Measurements from ENCODE around the gene MTNR1A.
"Not testable (repeated sequence)": the region's sequence is repeated elsewhere in the genome, so short reads cannot be mapped to it uniquely, and the experiment has no call there.

MTNR1A gene

DNA sequence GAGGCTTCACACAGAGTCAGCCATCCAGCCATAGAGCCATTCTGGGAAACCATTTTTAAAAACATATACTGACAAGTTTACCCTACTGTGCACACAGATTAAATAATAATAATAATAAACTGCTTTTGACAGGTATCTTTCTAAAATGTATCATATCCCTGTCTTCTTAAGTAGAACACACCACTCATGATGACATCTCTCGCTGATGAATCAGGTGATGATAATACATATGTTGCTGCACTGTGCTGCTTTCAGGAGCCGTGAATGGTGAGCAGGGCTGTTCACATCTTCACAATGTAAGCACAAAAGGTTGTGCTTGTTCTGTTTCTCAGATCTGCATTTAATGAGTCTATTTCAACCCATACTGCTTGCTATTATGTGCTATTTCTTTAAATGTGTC is 3.5 kb downstream of the MTNR1A start:
- ATAC-seq (replicated peaks) (no peak), DNase-seq (no peak)
- H3K36me3 Mint-ChIP-seq (ENCODE audit: insufficient read depth): no peaks in the 10 kb centered on the region
- H3K4me1 Mint-ChIP-seq (ENCODE audit: low read depth in 2 of 2): no peaks in the 10 kb centered on the region
- peaks cover 4 to 8% of the 10 kb centered on the region in 2 donors for H3K9me3 Mint-ChIP-seq
- no peak overlapping the region for H3K4me3 Mint-ChIP-seq
- H3K27me3 Mint-ChIP-seq: peaks cover 0 to 15% of the 10 kb centered on the region in 2 donors
- H3K27ac Mint-ChIP-seq: no peak overlapping the region

DNA sequence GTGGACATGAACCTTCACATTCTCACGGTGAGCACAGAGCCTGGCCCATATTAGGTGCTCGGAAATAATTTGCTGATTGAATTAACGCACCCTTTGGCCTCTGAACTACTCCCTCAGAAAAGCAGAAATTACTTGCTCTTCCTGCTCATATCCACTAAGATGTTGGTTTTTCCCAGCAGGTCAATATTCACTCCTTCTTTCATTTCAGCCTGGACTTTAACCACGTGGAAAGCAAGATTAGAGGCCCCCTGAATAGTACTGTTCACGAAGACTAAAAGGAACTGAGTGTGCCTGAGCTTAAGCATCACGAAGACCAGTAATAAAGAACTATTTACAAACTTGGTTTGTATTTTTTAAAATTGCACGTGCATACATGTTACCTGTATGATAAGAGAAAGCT is 9.9 kb downstream of the MTNR1A start:
- no peak for ATAC-seq (replicated peaks)

DNA sequence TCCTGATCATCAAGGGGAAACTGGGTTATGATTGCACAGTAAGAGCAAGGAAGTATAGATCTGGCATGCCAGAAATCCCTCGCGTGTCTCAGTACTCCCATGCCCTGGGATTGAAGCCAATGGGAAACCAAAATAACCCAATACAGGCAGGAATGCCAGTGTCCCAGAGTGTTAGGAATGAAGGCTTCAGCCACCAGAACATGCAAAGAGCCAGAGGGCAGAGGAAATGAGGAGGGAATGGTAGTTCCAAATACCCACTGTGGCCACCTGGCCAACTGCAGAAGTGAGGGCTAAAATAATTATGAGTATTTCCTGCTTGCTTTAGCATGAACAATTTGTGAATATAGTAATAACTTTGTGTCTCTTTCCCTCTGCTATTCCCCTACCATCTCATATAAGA is 12.2 kb downstream of the MTNR1A start:
- H3K9me3 Mint-ChIP-seq: peaks cover 11 to 16% of the 10 kb centered on the region in 2 donors

More for the DNA sequence above, 9.9 kb downstream of the MTNR1A start:
- DNase-seq: no peak
- Mint-ChIP-seq H3K4me3 (no peak overlapping the region), H3K36me3 (ENCODE audit: insufficient read depth) (no peaks in the 10 kb centered on the region), H3K9me3 (peaks cover 10 to 16% of the 10 kb centered on the region in 2 donors), H3K4me1 (ENCODE audit: low read depth in 2 of 2) (no peaks in the 10 kb centered on the region), H3K27me3 (no peaks in the 10 kb centered on the region), H3K27ac (no peak overlapping the region)

DNA sequence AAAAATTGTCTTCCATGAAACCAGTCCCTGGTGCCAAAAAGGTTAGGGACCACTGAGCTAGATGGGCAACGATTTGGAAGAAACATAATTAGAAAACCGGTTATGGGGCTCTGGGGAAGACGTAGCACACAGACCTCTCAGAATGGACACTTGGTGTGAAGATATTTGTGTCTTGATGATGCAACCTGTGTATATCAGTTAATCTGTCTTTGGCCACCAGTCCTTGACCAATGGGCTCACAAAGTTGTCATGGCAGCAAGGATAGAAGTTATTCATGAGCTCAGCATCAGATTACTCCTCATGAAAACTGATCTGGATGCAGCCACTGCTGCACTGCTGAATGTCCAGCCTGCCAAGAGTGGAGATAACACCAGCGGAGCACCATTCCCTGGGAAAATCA is 13.6 kb downstream of the MTNR1A start:
- no peaks in the 10 kb centered on the region for H3K4me1 Mint-ChIP-seq (ENCODE audit: low read depth in 2 of 2)
- H3K9me3 Mint-ChIP-seq: peaks cover 8 to 9% of the 10 kb centered on the region in 2 donors
- ATAC-seq (replicated peaks) (no peak), DNase-seq (no peak)
- H3K4me3 Mint-ChIP-seq: no peak overlapping the region
- H3K27me3 Mint-ChIP-seq: no peaks in the 10 kb centered on the region
- H3K36me3 Mint-ChIP-seq (ENCODE audit: insufficient read depth): no peaks in the 10 kb centered on the region
- H3K27ac Mint-ChIP-seq: no peak overlapping the region

More for the DNA sequence above, 12.2 kb downstream of the MTNR1A start:
- Mint-ChIP-seq H3K4me1 (ENCODE audit: low read depth in 2 of 2) (no peaks in the 10 kb centered on the region), H3K36me3 (ENCODE audit: insufficient read depth) (no peaks in the 10 kb centered on the region), H3K27me3 (no peaks in the 10 kb centered on the region), H3K27ac (no peak overlapping the region), H3K4me3 (no peak overlapping the region)
- DNase-seq (no peak), ATAC-seq (replicated peaks) (no peak)

DNA sequence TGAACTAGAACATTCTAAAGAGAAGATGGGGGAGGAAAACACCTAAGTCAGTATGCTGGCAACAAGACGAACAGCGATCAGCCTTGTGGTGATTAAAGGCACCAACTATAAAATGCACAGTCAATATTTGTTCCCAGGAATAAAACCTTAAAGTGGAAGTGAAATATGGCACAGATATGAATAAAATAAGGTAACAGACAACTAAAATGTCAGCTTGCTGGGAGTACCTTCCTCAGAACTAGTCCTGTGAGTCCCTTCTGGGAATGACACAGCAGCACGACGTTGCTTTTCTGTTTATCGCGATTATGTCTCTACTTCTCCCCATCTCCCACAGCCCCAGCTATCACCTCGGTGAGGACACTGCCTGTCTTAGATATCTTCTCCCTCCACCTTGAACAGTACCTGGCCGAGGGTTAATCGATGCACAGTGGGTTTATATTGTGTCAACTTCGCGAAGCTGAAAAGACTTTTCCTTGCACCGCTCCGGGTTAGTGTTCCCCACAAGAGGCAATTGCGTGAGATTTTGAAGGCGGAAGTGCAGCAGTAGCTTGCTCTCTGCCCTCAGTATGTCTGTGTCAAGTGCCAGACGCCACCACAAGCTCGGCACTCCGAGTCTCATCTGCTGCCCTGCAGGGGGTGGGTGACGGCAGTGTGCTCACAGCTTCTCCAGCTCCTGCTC is 17.4 kb downstream of the MTNR1A start:
- no peak overlapping the region for H3K27ac Mint-ChIP-seq
- H3K9me3 Mint-ChIP-seq: peaks cover 0 to 6% of the 10 kb centered on the region in 2 donors
- no peak for DNase-seq
- H3K4me1 Mint-ChIP-seq (ENCODE audit: low read depth in 2 of 2): no peaks in the 10 kb centered on the region
- no peak overlapping the region for H3K4me3 Mint-ChIP-seq
- ATAC-seq (replicated peaks): no peak
- H3K27me3 Mint-ChIP-seq: no peaks in the 10 kb centered on the region
- H3K36me3 Mint-ChIP-seq (ENCODE audit: insufficient read depth): no peaks in the 10 kb centered on the region

DNA sequence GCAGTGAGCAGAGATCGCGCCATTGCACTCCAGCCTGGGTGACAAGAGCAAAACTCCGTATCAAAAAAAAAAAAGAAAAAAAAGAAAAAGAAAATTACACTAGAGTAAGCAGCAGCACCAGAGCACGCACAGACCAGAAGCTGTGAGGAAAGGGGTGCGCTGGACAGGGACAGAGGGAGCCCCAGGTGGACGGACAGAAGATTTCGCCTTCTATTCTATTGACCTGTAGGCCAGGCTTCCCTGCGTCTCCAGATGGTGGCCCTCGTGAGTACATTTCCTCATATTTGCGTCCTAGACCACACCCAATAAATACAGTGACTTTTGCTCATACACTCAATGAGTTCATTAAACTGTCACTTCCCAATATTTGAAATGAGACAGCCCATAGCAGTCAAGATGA is 19.1 kb downstream of the MTNR1A start:
- H3K9me3 Mint-ChIP-seq: peaks cover 0 to 6% of the 10 kb centered on the region in 2 donors
- no peak for DNase-seq
- no peak for ATAC-seq (replicated peaks)
- no peaks in the 10 kb centered on the region for H3K27me3 Mint-ChIP-seq
- no peaks in the 10 kb centered on the region for H3K36me3 Mint-ChIP-seq (ENCODE audit: insufficient read depth)
- no peaks in the 10 kb centered on the region for H3K4me1 Mint-ChIP-seq (ENCODE audit: low read depth in 2 of 2)
- no peak overlapping the region for H3K27ac Mint-ChIP-seq
- H3K4me3 Mint-ChIP-seq: no peak overlapping the region

DNA sequence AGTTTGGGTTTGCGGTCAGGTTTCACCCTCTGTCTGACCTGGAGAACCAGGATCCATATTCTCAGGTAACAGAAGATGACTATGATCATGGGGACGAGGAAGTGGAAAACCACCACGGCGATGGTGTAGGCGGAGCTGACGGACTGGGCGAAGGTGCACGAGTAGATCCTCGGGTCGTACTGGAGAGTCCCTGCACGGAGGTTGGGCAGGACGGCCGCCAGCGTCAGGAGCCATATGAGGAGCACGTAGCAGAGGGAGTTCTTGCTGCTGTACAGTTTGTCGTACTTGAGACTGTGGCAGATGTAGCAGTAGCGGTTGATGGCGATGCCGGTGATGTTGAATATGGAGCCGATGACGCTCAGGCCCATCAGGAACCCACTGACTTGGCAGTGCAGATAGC is 21.3 kb downstream of the MTNR1A start:
- Mint-ChIP-seq H3K36me3 (ENCODE audit: insufficient read depth) (no peaks in the 10 kb centered on the region), H3K9me3 (peaks cover 0 to 6% of the 10 kb centered on the region in 2 donors), H3K4me1 (ENCODE audit: low read depth in 2 of 2) (no peaks in the 10 kb centered on the region), H3K27ac (no peak overlapping the region), H3K4me3 (no peak overlapping the region), H3K27me3 (no peaks in the 10 kb centered on the region)
- ATAC-seq (replicated peaks) (no peak), DNase-seq (no peak)

GRCh38 chr4:186523927-186524326 is 31.4 kb downstream of the MTNR1A start:
- H3K9me3 Mint-ChIP-seq: peaks cover 9 to 17% of the 10 kb centered on the region in 2 donors
- not testable (repeated sequence) for H3K36me3 Mint-ChIP-seq (ENCODE audit: insufficient read depth); H3K4me1 Mint-ChIP-seq (ENCODE audit: low read depth in 2 of 2); ATAC-seq (replicated peaks); H3K27ac Mint-ChIP-seq; H3K4me3 Mint-ChIP-seq; DNase-seq; H3K27me3 Mint-ChIP-seq

GRCh38 chr4:186516287-186516686 is 39.1 kb downstream of the MTNR1A start:
- Mint-ChIP-seq H3K4me1 (ENCODE audit: low read depth in 2 of 2) (no peaks in the 10 kb centered on the region), H3K9me3 (peaks cover 5 to 11% of the 10 kb centered on the region in 2 donors), H3K27me3 (no peaks in the 10 kb centered on the region), H3K36me3 (ENCODE audit: insufficient read depth) (no peaks in the 10 kb centered on the region), H3K4me3 (no peak overlapping the region), H3K27ac (no peak overlapping the region)
- DNase-seq: no peak
- ATAC-seq (replicated peaks): no peak

DNA sequence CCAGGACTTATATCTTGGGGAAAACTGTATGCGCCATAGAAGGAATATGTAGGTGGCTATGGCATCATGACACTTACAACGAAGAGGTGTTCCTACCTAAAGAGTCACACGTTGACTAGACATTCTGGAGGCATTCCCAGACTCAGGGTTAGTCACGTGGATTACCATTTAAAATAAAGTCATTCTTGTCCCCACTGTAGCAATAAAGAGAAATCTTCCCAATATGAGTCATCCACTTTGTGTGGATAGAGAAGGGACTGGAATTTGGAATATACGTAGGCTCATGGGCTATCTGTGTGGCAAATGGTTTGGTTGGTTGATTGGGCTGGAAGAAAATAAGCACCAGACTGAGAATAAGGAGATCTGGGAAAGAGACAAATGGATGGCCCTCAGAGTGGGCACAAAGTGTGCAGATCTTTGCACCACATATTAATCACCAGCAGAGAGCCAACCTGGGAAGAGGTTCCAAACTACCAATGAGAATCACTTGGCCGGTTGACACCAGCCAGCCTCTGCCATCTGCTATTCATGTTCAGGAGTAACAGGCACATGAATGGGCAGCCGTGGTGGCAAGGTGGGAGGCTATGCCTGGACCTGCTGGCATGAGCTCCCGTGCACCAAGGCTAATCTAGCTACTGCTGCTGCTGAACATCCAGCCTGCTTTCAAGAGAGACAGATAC is 41.0 kb downstream of the MTNR1A start:
- Mint-ChIP-seq H3K36me3 (ENCODE audit: insufficient read depth) (no peaks in the 10 kb centered on the region), H3K9me3 (peaks cover 0 to 4% of the 10 kb centered on the region in 2 donors), H3K4me3 (no peak overlapping the region), H3K4me1 (ENCODE audit: low read depth in 2 of 2) (no peaks in the 10 kb centered on the region), H3K27me3 (no peaks in the 10 kb centered on the region), H3K27ac (no peak overlapping the region)
- ATAC-seq (replicated peaks): no peak
- no peak for DNase-seq

- not testable (repeated sequence) for H3K36me3 Mint-ChIP-seq (ENCODE audit: insufficient read depth); H3K27ac Mint-ChIP-seq; H3K4me1 Mint-ChIP-seq (ENCODE audit: low read depth in 2 of 2); H3K4me3 Mint-ChIP-seq; H3K27me3 Mint-ChIP-seq; DNase-seq; ATAC-seq (replicated peaks)
- peaks cover 8 to 11% of the 10 kb centered on the region in 2 donors for H3K9me3 Mint-ChIP-seq
Measured at GRCh38 chr4:186504771-186505170, 50.6 kb downstream of the MTNR1A start.

DNA sequence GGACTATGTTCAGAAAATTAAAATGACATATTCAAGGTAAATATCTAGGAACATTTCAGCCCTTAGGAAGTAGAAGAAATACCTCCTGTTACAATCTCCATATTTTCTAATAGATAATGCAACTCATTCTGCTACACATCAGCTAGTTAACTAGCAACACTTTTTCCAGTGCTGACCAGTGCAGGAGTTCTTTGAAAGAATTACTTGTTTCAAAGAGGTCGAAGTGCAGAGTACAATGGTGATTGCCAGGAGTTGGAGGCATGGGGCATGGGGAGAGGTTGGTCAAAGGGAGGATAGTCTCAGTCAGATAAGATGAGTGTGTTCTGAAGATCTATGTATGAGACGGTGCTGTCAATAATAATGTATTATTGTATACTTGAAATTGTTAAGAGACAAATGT is 53.1 kb downstream of the MTNR1A start:
- Mint-ChIP-seq H3K27me3 (no peaks in the 10 kb centered on the region), H3K9me3 (peaks cover 8 to 11% of the 10 kb centered on the region in 2 donors), H3K27ac (no peak overlapping the region), H3K36me3 (ENCODE audit: insufficient read depth) (peaks cover 3% of the 10 kb centered on the region), H3K4me3 (no peak overlapping the region), H3K4me1 (ENCODE audit: low read depth in 2 of 2) (peaks cover 0 to 1% of the 10 kb centered on the region in 2 donors)
- DNase-seq (no peak), ATAC-seq (replicated peaks) (no peak)

- Mint-ChIP-seq H3K9me3 (peaks cover 8 to 11% of the 10 kb centered on the region in 2 donors), H3K4me3 (no peak overlapping the region), H3K27ac (no peak overlapping the region), H3K36me3 (ENCODE audit: insufficient read depth) (no peaks in the 10 kb centered on the region), H3K4me1 (ENCODE audit: low read depth in 2 of 2) (peaks cover 0 to 1% of the 10 kb centered on the region in 2 donors), H3K27me3 (no peaks in the 10 kb centered on the region)
- no peak for DNase-seq
- no peak for ATAC-seq (replicated peaks)
Measured at GRCh38 chr4:186501554-186501953, 53.8 kb downstream of the MTNR1A start.

DNA sequence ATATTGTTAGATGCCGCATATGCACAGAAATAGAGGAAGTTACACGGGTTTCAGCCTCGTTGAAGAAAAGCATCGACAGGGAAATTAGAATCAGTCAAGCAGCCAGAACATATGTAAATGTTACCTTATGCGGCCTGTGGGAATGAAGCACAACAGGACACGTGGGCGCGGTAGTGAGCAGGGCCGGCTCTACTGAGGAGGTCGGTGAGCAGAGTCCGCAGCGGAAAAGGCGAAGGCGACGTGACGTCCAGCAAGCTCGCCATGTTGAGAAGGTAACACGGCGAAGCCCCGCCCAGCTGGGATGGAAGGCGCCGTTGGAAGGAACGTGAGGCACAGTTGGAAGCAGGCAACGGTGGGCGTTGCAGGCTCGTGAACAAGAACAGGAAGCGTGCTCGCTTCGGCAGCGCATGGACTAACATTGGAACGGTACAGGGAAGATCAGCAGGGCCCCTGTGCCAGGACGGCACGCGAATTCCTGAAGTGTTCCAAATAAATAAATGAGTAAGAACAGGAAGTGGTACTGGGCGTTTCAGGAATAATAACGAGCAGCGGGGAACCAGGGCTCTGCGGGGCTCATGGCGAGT is 54.6 kb downstream of the MTNR1A start:
- Mint-ChIP-seq H3K36me3 (ENCODE audit: insufficient read depth) (no peaks in the 10 kb centered on the region), H3K4me3 (no peak overlapping the region), H3K27me3 (no peaks in the 10 kb centered on the region), H3K27ac (no peak overlapping the region), H3K9me3 (peaks cover 11% of the 10 kb centered on the region in 2 donors), H3K4me1 (ENCODE audit: low read depth in 2 of 2) (peaks cover 0 to 1% of the 10 kb centered on the region in 2 donors)
- no peak for DNase-seq
- no peak for ATAC-seq (replicated peaks)
